ENCODE measurements around the gene PLAC1. TPM values are rescaled to one million over a fixed set of nuclear protein-coding genes. Genes with fewer than 3 reads are reported as not detected.

Gene PLAC1
- total RNA-seq, 1 donor: not detected

DNA sequence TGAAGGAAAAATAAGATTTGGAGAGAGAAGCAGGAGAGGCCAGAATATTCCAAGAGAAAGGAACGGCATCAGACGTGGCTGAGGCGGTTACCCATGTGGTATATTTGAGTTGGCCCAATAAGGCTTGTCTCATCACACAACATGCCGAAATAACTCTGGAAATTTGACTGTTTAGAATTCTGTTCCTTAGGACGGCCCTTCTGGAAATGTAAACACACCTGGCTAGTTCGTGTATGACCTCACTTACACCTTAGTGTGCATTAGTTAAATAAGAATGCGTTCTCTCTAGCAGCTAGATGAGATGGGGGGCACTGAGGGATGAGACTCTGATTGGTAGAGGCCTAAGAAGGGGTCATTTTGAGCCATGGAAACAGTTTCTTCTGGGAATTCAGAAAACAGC is 33.2 kb upstream of the PLAC1 start:
- TF ChIP-seq, protein P1, sequence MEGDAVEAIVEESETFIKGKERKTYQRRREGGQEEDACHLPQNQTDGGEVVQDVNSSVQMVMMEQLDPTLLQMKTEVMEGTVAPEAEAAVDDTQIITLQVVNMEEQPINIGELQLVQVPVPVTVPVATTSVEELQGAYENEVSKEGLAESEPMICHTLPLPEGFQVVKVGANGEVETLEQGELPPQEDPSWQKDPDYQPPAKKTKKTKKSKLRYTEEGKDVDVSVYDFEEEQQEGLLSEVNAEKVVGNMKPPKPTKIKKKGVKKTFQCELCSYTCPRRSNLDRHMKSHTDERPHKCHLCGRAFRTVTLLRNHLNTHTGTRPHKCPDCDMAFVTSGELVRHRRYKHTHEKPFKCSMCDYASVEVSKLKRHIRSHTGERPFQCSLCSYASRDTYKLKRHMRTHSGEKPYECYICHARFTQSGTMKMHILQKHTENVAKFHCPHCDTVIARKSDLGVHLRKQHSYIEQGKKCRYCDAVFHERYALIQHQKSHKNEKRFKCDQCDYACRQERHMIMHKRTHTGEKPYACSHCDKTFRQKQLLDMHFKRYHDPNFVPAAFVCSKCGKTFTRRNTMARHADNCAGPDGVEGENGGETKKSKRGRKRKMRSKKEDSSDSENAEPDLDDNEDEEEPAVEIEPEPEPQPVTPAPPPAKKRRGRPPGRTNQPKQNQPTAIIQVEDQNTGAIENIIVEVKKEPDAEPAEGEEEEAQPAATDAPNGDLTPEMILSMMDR (IDR thresholded peaks at IDR 0.05; ENCODE audit: extremely low read depth, low read depth, low read length): no peak
- H3K4me3 ChIP-seq (ENCODE audit: insufficient read depth, low read length): no peak overlapping the region
- H3K36me3 ChIP-seq (ENCODE audit: insufficient read depth, low read length): no peaks in the 10 kb centered on the region
- no peaks in the 10 kb centered on the region for H4K20me1 ChIP-seq (ENCODE audit: insufficient read depth, low read length)
- H3K79me2 ChIP-seq (ENCODE audit: insufficient read depth, low read length): no peaks in the 10 kb centered on the region
- H3K27me3 ChIP-seq (ENCODE audit: insufficient read depth, low read length): no peaks in the 10 kb centered on the region
- H2AFZ ChIP-seq (ENCODE audit: low read length): no peak overlapping the region
- DNase-seq (ENCODE audit: insufficient read length, low spot score, missing footprints): no peak
- H3K27ac ChIP-seq (ENCODE audit: low read depth, low read length): no peak overlapping the region
- peaks cover 31% of the 10 kb centered on the region for H3K4me1 ChIP-seq (ENCODE audit: insufficient read depth, low read length)
- H3K9me3 ChIP-seq (ENCODE audit: low read depth, low read length): no peaks in the 10 kb centered on the region
- no peak overlapping the region for H3K4me2 ChIP-seq (ENCODE audit: insufficient read depth, low read length)

DNA sequence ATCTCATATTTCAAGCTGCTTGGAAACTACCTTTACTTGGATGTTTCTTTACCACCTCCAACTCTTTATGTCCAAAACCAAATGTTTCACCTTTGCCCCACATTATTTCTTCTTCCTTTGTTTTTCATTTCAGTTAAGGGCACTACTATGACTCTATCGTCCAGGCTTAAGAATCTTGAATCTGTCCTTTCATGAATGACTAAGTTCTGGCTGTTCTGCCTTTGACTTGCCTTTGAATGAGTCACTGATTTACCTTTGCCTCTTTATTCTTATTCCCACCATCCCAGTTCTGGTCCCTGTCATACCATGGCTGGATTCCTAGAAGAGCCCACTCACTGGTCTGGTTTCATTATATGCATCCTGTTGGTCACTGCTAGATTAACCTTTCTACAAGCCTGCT is 30.6 kb upstream of the PLAC1 start:
- DNase-seq (ENCODE audit: insufficient read length, low spot score, missing footprints): no peak
- TF ChIP-seq, protein P1 (IDR thresholded peaks at IDR 0.05; ENCODE audit: extremely low read depth, low read depth, low read length): no peak
- H3K27ac ChIP-seq (ENCODE audit: low read depth, low read length): no peak overlapping the region
- H3K36me3 ChIP-seq (ENCODE audit: insufficient read depth, low read length): no peaks in the 10 kb centered on the region
- H3K79me2 ChIP-seq (ENCODE audit: insufficient read depth, low read length): no peaks in the 10 kb centered on the region
- H3K4me3 ChIP-seq (ENCODE audit: insufficient read depth, low read length): no peak overlapping the region
- no peaks in the 10 kb centered on the region for H3K27me3 ChIP-seq (ENCODE audit: insufficient read depth, low read length)
- H3K9me3 ChIP-seq (ENCODE audit: low read depth, low read length): no peaks in the 10 kb centered on the region
- no peaks in the 10 kb centered on the region for H4K20me1 ChIP-seq (ENCODE audit: insufficient read depth, low read length)
- peaks cover 41% of the 10 kb centered on the region for H3K4me1 ChIP-seq (ENCODE audit: insufficient read depth, low read length)
- H3K4me2 ChIP-seq (ENCODE audit: insufficient read depth, low read length): no peak overlapping the region
- H2AFZ ChIP-seq (ENCODE audit: low read length): no peak overlapping the region

DNA sequence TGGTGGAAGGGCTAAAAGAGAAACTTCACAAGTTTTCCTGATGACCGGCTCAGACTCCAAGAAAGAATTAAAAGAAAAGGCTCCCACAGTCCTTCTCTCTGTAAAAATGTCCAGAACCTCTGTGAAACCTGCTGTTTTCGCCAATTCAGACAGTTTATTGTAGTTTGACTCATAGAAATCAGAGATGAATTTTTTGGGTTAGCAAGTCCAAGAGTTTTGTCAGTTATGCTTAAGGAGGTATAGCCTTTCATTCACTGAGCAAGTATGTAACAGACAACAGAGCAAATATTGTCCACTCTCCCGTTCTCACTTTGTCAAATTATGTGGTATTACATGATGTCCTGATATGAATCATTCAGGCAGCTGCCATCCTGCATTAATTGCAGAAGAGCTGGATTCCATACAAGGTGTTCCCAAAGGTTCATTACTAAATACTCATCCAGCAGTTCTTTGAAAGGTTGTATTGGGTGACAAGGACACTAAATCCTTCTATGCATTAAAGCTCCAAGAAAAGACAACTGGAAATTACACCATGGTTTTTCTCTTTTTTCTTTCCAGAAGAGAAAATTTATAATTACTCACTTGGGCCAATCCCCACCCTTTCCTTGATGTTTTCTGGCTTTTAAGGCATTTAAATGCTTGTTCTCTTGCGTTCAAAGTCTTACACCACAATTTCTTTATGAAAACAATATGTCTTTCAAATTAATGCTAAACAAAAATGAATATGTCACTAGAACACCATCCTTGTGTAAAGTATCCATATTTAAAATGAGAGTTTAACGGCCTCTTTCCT is 30.0 kb upstream of the PLAC1 start:
- Histone ChIP-seq H3K4me3 (ENCODE audit: insufficient read depth, low read length) (no peak overlapping the region), H3K27me3 (ENCODE audit: insufficient read depth, low read length) (no peaks in the 10 kb centered on the region), H4K20me1 (ENCODE audit: insufficient read depth, low read length) (no peaks in the 10 kb centered on the region), H3K27ac (ENCODE audit: low read depth, low read length) (peak overlapping the region; percentile 0), H3K4me2 (ENCODE audit: insufficient read depth, low read length) (no peak overlapping the region), H3K9me3 (ENCODE audit: low read depth, low read length) (no peaks in the 10 kb centered on the region), H3K36me3 (ENCODE audit: insufficient read depth, low read length) (no peaks in the 10 kb centered on the region), H2AFZ (ENCODE audit: low read length) (no peak overlapping the region), H3K79me2 (ENCODE audit: insufficient read depth, low read length) (no peaks in the 10 kb centered on the region), H3K4me1 (ENCODE audit: insufficient read depth, low read length) (peaks cover 40% of the 10 kb centered on the region)
- no peak for DNase-seq (ENCODE audit: insufficient read length, low spot score, missing footprints)
- TF ChIP-seq, protein P1 (IDR thresholded peaks at IDR 0.05; ENCODE audit: extremely low read depth, low read depth, low read length): no peak

DNA sequence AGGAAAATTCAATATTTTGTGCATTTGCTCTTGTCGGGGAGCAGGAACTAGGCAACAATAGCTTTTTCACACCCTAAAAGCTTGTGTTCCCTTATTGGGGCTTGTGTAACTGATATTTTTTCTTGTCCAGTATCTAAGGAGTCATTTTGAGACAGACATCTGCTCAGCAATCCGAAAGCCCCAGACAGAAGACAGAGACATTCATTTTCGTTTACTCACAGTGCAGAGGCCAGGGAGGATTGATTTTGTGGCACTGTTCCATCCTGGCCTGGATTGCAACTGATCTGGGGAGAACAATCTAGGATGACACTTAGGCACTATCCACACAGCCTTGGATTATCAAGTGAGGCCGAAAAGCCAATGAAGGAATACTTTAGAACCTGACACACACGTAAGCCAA is 27.4 kb upstream of the PLAC1 start:
- H3K4me3 ChIP-seq (ENCODE audit: insufficient read depth, low read length): no peak overlapping the region
- no peak overlapping the region for H2AFZ ChIP-seq (ENCODE audit: low read length)
- H3K4me2 ChIP-seq (ENCODE audit: insufficient read depth, low read length): no peak overlapping the region
- no peak for DNase-seq (ENCODE audit: insufficient read length, low spot score, missing footprints)
- no peaks in the 10 kb centered on the region for H4K20me1 ChIP-seq (ENCODE audit: insufficient read depth, low read length)
- TF ChIP-seq, protein P1 (IDR thresholded peaks at IDR 0.05; ENCODE audit: extremely low read depth, low read depth, low read length): no peak
- no peaks in the 10 kb centered on the region for H3K79me2 ChIP-seq (ENCODE audit: insufficient read depth, low read length)
- H3K27ac ChIP-seq (ENCODE audit: low read depth, low read length): peak overlapping the region; percentile 34
- H3K36me3 ChIP-seq (ENCODE audit: insufficient read depth, low read length): no peaks in the 10 kb centered on the region
- H3K4me1 ChIP-seq (ENCODE audit: insufficient read depth, low read length): peaks cover 25% of the 10 kb centered on the region
- H3K9me3 ChIP-seq (ENCODE audit: low read depth, low read length): no peaks in the 10 kb centered on the region
- no peaks in the 10 kb centered on the region for H3K27me3 ChIP-seq (ENCODE audit: insufficient read depth, low read length)
